Measurements from ENCODE around the gene PRAME.
"Not testable (repeated sequence)": the region's sequence is repeated elsewhere in the genome, so short reads cannot be mapped to it uniquely, and the experiment has no call there.

The PRAME gene

GRCh38 chr22:22550789-22551434 is 8.2 kb downstream of the PRAME start:
- DNase-seq, result no peak

- no peak for DNase-seq
Observed at GRCh38 chr22:22548910-22549309, 10.2 kb downstream of the PRAME start.

- DNase-seq, result no peak
Observed at GRCh38 chr22:22548317-22548716, 10.7 kb downstream of the PRAME start.

- no peak for DNase-seq
Observed at GRCh38 chr22:22547692-22548300, 11.3 kb downstream of the PRAME start.

GRCh38 chr22:22547226-22547625 is 11.8 kb downstream of the PRAME start:
- no peak for DNase-seq

- no peak for DNase-seq
Observed at GRCh38 chr22:22546490-22546889, 12.6 kb downstream of the PRAME start.

GRCh38 chr22:22545084-22545483 is 14.0 kb downstream of the PRAME start:
- no peak for DNase-seq

GRCh38 chr22:22538226-22538989 is 20.7 kb downstream of the PRAME start:
- DNase-seq, result no peak

- no peak for DNase-seq
Observed at GRCh38 chr22:22536916-22537315, 22.1 kb downstream of the PRAME start.

GRCh38 chr22:22536515-22536914 is 22.6 kb downstream of the PRAME start:
- no peak for DNase-seq

GRCh38 chr22:22535662-22536061 is 23.4 kb downstream of the PRAME start:
- no peak for DNase-seq

- DNase-seq, result no peak
Observed at GRCh38 chr22:22534604-22535415, 24.3 kb downstream of the PRAME start.

- DNase-seq, result no peak
Observed at GRCh38 chr22:22533863-22534262, 25.2 kb downstream of the PRAME start.

GRCh38 chr22:22533417-22533816 is 25.6 kb downstream of the PRAME start:
- no peak for DNase-seq

- DNase-seq, result not testable (repeated sequence)
Observed at GRCh38 chr22:22532547-22533071, 26.5 kb downstream of the PRAME start.

GRCh38 chr22:22531770-22532546 is 27.1 kb downstream of the PRAME start:
- DNase-seq, result no peak

GRCh38 chr22:22528780-22529179 is 30.3 kb downstream of the PRAME start:
- DNase-seq, result no peak

- no peak for DNase-seq
Observed at GRCh38 chr22:22527312-22527711, 31.8 kb downstream of the PRAME start.

GRCh38 chr22:22526125-22526912 is 32.7 kb downstream of the PRAME start:
- DNase-seq, result no peak

GRCh38 chr22:22523494-22523893 is 35.6 kb downstream of the PRAME start:
- DNase-seq, result no peak

- DNase-seq, result no peak
Observed at GRCh38 chr22:22521631-22522030, 37.4 kb downstream of the PRAME start.

All from activated naive CD4-positive, alpha-beta T cell (primary cell).